HK-2 (cell line): Measurements from ENCODE around the gene UQCRC1.

Source experiments
- DNase-seq: peaks from one replicate; pipeline ENCODE4 v3.0.0-alpha.2; 2018; ENCODE audit not compliant: unreplicated experiment

The UQCRC1 gene

GRCh38 chr3:48599077-48599501 is 10.4 kb downstream of the UQCRC1 start:
- DNase-seq, result no peak

DNA sequence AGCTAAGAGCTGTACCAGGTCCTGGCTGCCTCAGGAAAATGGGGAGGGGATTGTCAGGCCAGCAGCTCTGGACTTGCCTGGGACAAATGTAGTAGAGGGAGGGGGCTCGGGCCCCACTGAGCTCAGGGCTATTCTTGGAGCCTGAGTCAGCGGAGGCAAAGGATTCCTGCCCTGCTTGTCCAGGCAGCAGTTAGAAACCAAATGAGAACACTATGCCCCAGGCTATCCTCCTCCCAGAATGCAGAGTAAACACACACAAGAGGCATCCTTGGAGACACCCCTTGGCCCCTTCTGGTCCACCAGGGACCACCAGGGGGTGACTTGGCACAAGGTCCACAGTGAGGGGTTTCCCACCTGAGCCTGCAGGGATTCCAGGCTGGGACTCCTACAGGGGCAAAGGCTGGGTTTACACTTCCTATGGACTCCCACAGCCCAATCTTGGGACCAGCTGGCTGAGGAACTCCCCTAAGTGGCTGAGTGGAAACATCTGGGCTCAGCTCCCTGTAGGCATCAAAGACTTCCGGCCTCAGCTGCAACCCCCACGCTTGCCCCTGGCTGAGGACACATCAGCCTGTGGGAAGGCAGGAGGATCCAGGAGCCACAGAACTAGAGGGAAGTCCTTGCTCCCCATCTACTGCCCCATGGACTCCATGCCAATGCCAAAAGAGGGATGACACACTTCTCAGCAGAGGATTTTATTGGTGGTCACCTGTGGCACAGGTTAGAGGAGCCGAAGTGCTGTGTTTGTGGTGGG is 10.9 kb downstream of the UQCRC1 start:
- no peak for DNase-seq

DNA sequence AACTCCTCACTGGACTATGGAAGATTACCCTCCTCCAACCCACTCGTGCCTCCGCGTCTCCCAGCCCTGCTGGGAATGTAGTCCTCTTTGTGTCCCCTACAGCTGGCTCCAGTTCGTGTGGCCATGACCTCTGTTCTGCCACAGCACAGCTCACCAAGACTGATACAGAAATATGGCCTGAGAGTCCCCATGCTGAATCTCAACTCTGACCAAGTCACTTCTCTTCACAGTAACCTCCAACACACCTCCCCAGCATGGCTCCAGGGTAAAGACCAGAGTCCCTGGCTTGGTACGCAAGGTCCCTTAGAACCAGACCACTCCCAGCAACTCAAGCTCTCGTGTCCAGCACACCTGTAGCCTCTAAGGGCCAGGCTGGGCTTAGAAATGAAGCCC is 12.0 kb downstream of the UQCRC1 start:
- no peak for DNase-seq

GRCh38 chr3:48596676-48597407 is 12.6 kb downstream of the UQCRC1 start:
- DNase-seq, result no peak

- DNase-seq, result no peak
Observed at GRCh38 chr3:48596157-48596556, 13.3 kb downstream of the UQCRC1 start.

- peak; percentile 95 for DNase-seq
Observed at GRCh38 chr3:48595526-48596121, 13.8 kb downstream of the UQCRC1 start.

- no peak for DNase-seq
Observed at GRCh38 chr3:48595075-48595525, 14.3 kb downstream of the UQCRC1 start, which contains the start of gene COL7A1. COL7A1 (minus strand) TSS chr3:48595329; CDS start chr3:48595159, 170 bp downstream.

- DNase-seq, result peak; percentile 25
Observed at GRCh38 chr3:48594417-48595049, 14.9 kb downstream of the UQCRC1 start.

- DNase-seq, result no peak
Observed at GRCh38 chr3:48593337-48593736, 16.1 kb downstream of the UQCRC1 start.

DNA sequence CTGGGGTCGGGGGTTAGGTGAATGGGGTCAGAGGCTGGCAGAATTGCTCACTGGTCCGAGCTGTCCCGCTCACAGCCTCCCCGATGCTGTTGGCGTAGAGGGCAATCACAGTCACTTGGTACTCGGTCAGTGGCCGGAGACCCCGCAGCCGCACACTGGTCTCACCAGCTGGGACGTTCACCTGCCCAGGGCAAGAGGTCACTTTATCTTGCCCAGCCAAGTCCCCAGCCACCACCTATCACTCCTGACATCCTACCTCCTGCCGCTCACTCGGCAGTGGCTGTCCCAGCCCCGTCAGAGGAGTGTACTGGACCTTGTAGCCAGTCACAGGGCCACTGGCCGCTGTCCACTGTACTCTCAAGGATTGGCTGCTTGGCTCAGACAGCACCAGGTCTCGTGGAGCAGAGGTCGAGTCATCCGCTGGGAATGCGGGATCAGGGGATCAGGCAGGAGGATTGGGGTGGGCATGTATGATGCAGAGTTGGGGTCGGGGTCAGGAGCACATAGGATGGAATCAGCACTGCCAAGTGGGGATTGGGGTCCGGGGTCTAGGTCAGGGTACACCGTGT is 16.8 kb downstream of the UQCRC1 start:
- DNase-seq, result peak; percentile 22

DNA sequence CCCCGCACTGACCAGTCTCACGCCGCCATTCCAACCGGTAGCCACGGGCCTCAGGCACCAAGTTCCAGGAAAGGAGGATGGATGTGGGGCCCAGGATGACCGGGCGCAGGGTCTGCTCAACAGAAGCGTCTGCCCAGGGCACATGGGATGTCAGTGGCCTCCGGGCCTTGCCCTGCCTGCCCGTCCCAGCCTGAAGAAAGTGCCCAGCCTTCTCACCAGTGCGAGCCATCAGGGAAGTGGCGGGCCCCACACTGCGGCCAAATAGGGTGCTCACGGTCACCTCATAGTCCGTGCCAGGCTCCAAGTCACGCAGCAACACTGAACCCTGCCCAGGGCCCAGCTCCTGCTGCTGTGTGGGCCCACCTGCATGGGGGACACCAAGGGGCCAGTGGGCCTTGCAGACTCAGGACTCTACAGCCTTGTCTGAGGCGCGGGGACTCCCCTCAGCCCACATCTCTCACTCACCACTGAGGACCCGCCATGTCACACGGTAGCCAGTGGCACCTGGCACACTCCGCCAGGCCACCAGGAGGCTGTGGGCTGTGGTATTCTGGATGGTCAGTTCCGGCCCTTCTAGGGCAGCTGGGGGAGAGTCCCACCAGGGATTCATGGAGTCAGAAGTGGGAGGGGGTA is 17.4 kb downstream of the UQCRC1 start:
- DNase-seq, result no peak

GRCh38 chr3:48591436-48591835 is 18.0 kb downstream of the UQCRC1 start:
- no peak for DNase-seq

DNA sequence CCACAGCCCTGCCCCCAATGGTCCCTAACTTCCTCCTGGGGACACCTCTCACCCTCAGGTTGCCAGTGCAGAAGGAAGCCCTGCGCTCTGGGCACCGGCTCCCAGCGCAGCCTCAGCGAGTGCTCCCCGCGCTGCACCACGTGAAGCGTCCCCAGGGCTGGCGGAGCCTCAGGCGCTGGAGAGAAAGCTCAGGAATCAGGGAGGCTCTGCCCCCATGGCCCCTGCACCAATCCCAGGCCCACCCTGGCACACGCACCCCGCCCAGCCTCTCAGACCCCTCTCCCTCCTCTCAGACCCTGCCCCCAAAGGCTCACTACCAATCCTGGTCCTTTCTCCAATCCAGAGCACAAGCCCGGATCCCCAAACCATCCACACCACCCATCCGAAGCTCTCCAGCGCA is 21.2 kb downstream of the UQCRC1 start:
- DNase-seq, result no peak

- DNase-seq, result no peak
Observed at GRCh38 chr3:48587686-48588085, 21.8 kb downstream of the UQCRC1 start.

DNA sequence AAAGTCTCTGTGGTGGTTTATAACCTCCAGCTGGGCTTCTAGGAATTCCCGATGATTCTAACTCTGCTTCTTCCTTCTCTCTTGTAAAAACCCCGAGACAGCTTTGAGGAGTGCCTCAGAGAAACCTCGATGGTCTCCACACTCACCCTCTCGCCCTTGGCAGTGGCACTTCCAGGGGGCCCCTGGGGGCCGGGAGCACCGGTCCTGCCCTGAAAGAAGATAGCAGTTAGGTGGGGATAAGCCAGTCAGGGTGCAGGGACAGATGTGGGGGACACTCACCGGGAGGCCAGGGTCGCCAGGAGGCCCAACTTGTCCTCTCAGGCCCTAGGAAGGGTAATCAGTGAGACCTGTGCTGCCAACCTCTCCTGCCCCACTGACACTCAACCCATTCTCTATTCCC is 24.0 kb downstream of the UQCRC1 start:
- no peak for DNase-seq

DNA sequence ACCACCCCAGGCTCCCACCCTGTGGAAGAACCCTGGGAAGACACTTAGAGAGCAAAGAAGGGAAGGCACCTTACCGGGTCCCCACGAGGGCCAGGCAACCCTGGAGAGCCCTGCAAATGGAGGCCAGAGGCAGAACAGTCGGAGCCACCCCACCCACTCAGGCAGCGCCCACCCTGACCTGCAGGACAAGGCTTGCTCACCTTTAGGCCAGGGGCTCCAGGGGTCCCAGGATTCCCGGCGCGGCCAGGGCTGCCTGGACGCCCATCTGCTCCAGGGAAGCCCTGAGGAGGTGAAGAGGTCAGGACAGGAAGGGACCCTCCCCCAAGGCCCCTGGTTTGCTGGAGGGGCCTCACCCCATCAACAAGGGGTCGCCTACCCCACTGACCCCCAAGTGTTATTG is 24.6 kb downstream of the UQCRC1 start:
- DNase-seq, result no peak

DNA sequence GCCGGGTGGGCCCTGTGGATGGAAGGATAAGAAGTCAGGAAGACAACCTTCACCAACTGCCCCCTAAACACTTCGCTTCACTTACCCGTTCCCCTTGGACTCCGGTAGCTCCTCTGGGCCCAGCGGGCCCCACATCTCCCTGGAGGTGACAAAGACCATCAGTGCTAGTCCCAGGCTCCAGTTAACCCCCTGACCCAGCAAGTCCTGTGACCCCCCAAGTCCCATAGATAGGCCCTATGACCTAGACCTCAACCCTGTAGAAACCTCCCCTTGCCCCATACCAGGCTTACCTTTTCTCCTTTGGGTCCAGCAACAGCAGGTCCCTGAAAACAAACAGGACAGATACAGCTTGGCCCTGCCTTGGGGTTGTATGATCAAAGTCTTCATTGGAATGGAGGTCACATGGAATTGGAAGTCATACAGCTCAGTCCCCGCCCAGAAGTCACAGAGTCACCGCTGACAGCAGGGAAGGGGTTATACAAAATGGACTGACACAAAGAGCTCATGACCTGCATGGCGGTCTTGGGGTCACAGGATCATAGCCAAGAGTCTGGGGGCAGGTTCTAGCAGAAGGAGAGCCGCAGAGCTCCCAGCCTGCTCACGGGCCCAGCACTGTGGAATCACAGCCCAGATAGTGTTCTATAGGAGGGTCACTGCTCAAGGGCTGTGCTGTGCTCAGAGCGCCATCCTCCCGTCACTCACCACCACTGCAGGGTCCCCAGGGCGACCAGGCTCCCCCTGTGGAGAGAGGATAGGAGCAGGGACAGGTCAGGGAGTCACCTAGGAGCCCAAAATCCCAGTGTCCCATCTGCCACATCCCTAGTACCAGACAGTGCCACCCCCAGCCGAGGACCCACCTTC is 27.6 kb downstream of the UQCRC1 start:
- DNase-seq, result no peak

DNA sequence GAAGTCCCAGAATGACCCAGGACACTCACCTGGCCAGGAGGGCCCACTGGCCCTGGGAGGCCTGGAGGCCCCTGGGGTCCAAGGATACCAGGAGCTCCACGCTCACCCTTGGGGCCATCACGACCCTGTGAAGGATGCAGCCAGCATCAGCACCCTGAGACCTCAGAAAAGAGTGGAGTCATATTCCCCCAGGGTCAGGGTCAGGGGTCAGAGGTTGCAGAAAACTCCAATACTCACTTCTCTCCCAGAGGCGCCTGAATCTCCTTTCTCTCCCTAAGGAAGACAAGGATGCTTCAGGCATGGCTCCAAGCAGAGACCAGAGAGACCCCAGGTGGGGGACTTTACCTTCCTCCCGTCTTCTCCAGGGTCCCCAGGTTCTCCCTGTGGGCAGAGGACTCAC is 32.8 kb downstream of the UQCRC1 start:
- DNase-seq, result no peak

- no peak for DNase-seq
Observed at GRCh38 chr3:48575366-48575765, 34.1 kb downstream of the UQCRC1 start.

GRCh38 chr3:48573973-48574585 is 35.4 kb downstream of the UQCRC1 start:
- no peak for DNase-seq
